ENCODE results near the gene LBHD1.
"Not testable (repeated sequence)": the region's sequence is repeated elsewhere in the genome, so short reads cannot be mapped to it uniquely, and the experiment has no call there.

The LBHD1 gene

DNA sequence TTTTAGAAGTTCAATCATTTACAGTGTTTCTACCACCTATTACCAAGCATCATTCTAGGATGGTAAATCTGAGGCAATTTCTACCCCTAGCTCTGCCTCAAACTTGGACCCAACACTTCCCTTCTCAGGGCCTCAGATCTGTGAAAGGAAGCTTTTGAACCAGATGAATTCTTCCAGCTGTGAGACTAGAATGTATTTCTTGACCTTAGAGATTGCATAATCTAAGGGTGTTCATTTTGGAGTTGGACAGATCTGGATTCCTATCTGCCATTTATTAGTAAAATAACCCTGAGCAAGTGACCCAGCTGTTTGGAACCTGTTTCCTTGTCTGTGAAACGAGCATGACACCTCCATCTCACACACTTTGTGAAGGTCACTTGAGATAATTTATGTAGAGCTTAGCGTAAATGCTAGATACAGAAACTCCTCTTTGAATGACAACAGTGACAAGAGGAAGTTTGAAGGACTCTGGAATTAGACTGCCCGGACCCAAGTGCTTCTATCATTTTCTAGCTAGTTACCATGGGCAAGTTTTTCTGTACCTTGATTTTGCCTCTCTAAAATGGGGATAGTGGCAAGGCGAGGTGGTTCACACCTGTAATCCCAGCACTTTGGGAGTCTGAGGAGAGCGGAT, 15.2 kb downstream of the LBHD1 start:
- DNase-seq = no peak

DNA sequence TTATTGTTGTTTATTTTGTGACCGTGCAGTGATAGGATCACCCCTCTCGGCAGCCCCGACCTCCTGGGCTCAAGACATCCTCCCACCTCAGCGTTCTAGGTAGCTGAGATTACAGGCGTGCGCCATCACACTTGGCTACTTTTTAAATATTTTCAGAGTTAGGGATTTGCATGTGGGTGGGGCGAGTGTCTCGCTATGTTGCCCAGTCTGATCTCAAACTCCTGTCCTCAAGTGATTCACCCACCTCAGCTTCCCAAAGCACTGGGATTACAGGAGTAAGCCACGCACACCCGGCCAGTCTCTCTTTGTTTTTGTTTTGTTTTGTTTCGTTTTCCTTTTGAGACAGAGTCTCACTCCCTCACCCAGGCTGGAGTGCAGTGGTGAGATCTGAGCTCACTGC, 17.8 kb downstream of the LBHD1 start:
- DNase-seq = peak; percentile 14

DNA sequence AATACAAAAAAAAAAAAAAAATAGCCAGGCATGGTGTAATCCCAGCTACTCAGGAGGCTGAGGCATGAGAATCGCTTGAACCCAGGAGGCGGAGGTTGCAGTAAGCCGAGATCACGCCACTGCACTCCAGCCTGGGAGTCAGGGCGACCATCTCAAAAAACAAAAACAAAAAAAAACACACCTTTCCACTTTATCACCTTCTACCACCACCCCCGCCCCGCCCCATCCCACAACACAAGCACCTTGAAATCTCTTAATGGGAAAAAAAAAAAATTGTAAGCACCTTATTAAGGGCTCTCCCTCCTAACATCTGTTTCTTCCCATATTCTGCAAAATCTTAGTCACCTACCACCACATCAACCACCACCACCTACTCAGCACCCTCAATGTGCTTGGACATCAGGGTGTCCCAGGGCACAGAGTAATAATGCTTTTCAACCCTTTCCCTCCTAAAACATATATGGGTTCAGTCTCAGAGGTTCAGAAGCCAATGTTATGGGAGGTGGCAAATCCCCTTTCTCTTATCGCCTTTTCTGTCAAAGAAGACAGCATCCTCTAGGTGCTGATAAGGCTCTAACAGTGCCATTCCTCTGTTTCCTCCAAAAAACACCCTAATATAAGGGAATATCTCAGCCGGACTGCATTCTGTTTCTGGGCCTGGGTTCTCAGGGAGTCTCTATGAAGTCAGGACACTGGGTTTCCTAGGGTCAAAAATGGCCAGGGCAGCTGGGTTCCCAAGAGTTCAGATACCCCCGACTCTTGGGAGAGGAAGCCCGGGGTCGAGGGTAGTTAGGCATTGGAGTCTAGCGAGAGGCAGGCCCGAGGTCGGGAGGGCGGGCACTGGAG, 19.7 kb downstream of the LBHD1 start:
- peak; percentile 16 for DNase-seq

DNA sequence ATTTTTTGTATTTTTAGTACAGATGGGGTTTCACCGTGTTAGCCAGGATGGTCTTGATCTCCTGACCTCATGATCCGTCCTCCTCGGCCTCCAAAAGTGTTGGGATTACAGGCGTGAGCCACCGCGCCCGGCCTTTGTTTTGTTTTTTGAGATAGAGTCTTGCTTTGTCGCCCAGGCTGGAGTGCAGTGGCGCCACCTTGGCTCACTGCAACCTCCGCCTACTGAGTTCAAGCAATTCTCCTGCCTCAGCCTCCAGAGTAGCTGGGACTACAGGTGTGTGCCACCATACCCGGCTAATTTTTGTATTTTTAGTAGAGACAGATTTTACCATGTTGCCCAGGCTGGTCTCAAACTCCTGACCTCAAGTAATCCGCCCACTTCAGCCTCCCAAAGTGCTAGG, 21.8 kb downstream of the LBHD1 start:
- DNase-seq = not testable (repeated sequence)

DNA sequence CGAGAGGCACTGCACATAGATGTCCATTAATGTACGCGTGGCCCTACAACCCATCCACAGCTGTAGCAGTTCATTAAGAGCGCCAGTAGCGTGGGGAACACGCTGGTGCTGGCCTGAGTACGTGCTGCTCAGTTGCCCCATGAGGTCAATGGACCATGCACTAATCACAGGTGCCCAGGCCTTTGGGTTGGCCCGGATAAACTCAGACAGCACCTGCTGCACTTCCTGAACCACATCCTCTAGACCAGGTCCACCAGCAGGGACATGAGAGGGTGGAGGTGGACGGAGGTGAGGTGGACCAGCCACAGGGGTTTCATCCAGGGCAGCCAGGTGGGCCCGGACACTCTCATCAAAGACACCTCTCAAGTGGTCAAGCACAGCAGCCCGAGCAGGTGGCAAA, 22.6 kb downstream of the LBHD1 start:
- no peak for DNase-seq

DNA sequence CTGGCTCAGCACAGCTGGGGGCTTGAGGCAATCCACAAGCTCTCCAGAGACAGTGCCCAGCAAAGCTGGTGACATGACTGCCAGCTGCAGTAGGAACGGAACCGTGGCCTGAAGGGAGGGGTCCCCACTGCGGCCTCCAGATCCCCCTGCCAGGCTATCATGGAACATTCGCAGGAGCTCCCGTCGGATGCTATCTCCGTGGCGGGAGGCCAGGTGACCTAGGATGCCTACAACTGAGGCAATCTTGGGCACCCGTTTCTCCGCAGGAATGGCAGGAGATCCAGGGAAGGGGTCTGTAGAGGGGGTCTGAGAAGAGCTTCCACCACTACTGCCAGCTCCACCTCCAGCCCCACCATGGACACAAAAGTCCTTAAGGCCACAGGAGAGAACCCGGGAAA, 23.1 kb downstream of the LBHD1 start:
- no peak for DNase-seq

DNA sequence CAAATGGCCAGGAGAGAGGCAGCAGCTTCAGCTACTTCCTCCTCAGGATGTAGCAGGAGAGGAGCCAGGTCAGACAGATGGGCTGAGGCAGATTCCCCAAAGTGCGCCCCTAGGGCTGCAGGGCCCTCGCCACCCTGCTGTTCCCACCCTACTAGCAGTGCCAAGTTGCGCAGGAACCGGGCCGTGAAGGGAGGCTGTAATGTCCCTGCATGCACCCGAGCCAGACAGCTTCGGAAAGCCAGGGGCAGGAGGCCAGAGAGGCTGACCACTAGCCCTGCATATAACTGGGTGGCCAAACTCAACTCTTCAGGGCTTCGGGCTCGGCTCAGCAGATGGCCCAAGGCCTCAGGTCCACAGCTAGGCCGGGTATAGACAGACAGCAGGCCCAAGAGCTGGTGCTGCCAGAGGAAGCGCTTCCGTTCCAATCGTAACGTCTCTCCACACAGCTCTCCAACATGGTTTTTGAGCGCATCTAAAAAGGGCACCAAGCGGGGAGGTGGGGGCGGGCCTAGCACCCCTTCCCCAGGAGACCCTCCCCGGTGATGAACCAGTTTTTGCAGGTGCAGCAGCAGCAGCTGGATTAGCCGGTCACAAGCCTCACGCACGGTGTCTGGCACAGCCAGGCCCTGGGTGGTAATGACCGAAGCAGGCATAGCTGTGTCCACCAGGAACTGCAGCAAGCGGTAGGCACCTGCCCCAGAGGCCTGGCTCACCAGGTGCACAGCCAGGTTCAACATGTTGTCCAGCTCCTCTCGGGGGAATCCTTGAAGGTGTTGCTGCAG, 23.7 kb downstream of the LBHD1 start:
- no peak for DNase-seq

DNA sequence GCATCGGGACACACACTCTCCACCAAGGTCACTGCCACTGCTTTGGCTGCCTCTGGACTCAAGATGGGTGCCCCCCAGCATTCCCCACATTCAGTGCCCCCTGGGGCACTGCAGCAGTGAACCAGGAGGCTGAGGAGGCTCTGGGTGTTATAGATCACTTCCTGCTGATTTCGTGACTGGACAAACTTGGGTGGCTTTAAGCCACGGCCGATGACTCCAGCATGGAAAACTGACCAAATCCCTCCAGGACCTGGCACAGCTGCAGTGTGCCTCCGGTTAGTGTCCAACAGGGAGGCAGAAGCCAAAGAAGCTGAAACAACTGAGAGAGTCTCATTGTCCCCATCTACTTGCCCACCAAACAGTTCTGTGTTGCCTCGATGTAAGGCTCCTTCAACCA, 24.5 kb downstream of the LBHD1 start:
- DNase-seq = no peak

DNA sequence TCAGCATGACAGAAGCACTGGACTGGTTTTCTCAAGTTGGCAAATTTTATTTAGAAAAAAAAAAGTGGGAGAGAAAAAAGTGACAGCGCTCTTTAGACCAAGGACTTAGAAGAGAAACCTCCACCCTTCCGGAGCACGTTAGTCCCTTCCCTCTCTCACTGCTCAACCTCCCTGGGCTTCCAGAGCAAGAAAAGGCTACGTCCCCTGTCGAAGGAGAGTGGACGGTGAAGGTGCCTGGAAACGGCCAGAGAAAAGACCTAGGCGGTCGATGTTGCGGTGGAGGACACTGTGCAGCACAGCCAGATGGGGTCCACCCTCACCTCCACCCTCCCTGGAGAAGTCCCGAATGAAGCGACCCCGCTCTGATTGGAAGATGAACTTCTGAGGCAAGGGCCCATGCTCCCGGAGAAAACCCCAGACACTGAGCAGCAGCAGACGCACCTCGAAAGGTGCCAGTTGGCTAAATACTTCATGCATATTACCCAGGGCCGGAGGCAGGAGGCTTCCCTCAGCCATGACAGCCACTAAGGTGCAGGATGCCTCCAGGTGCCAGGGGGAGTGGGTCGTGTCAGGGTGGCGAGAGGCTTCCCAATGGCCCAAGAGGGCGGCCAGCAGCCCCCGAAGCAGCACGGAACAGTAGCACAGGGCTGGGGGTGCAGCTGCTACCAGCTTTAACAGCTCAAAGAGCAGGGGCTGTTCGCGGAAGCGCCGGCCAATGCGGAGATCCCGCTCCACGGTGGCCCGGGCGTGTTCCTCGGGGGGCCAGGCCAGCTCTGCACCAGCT, 25.1 kb downstream of the LBHD1 start:
- no peak for DNase-seq

DNA sequence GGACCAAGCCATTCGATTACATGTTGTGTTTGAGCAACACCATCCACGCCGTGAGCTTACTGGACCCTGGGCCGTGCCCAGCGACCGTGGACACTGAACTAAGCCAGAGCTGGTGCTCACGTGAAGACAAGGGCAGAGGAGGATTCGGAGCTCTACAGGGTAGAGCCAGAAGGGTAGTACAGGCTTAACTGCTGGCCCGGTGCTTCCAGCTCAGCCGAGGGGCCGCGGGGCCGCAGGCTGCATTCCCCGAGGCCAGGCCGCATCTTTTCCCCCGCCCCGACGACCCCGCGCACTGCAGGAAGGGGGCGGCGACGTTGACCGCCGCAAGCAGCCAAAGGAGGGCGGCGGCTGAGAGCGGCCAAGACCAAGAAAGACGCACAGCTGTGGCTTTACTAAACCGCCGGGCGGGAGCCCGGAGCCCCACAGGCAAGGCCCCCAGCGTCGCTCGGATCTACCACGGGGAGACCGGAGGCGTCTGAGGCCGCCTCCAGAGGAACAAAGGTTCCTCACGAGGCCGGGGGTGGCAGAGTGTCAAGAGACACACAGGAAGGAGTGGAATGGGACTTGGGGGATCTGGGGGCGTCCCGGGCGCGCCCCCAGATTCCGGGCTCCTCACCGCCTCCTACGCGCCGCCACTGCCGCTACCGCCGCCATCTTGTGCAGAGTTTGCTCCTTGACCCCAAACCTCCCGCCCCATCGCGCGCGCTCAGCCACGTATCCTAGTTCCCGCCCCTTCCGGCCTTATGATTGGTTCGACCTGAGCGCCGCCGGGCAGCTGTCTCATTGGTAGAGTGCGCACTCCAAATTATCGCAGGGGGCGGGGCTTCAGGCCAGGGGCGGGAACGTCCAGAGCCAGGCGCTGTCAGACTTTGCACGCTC, 25.9 kb downstream of the LBHD1 start, which contains the start of gene GANAB:
Gene GANAB, minus strand, starts transcription at position 668 of the 879 bp plus-strand sequence. Its CDS starts 14 bp downstream, at position 654.
- peak; percentile 99 for DNase-seq

DNA sequence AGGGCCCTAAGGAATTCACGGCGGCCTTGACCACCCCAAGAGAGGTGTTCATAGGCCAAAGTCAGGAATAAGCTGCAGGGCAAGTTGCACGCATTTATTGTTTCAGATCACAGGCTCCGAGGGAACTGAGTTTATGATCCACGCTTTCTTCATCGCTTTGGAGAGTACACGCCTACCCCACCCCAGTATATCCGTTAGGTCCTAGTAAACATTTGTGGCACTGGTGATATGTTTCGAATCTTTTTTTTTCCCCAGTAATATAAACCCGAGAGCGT, 26.5 kb downstream of the LBHD1 start:
- peak; percentile 8 for DNase-seq

DNA sequence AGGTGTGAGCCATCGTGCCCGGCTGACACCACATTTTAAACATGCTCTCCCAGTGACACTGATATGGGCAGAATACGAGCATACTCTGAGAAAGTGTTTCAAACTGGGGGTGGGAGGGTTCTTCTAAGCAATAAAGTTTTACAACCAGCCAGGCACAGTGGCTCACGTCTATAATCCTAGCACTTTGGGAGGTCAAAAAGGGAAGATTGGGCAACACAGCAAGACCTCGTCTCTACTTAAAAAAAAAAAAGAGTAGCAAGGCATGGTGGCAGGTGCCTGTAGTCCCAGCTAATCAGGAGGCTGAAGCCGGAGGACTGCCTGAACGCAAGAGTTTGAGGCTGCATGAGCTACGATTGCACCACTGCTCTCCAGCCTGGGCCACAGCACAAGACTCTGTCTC, 27.8 kb downstream of the LBHD1 start:
- no peak for DNase-seq

DNA sequence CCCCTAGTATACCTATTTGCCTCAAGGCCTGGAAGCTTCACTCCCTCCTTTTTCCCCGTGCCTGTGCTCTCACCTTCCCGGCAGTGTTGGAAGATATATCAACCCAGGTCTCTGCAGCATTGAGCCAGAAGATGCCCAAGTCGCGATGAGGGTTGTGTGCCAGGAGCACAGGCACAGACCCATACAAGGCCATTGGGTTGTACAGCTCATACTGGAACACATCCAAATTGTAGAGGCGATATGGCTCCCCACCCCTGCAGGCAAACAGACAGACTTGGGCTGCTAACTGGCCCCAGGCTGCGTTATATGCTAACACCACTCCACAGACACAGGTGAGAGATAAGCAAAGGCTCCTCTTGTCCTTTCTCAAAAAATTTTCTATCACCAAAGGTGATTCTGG, 39.6 kb downstream of the LBHD1 start:
- DNase-seq = no peak

DNA sequence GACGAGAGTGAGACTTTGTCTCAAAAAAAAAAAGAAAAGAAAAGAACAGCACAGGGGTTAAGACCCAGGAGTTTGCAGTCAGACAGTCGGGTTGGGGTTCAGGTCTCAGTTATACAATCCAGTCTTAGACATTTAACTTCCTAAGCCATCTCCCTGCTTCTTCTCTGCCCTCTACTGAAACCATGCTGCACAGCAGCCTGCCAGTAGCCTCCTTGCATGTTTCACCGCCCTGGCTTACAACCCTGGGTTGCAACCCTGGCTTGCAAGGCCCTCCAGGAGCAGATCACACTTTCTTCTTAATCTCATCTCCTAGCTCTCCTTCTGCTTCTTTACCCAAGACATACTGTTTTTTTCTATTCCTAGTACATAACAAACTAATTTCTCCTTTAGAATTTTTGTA, 44.4 kb downstream of the LBHD1 start:
- no peak for DNase-seq

DNA sequence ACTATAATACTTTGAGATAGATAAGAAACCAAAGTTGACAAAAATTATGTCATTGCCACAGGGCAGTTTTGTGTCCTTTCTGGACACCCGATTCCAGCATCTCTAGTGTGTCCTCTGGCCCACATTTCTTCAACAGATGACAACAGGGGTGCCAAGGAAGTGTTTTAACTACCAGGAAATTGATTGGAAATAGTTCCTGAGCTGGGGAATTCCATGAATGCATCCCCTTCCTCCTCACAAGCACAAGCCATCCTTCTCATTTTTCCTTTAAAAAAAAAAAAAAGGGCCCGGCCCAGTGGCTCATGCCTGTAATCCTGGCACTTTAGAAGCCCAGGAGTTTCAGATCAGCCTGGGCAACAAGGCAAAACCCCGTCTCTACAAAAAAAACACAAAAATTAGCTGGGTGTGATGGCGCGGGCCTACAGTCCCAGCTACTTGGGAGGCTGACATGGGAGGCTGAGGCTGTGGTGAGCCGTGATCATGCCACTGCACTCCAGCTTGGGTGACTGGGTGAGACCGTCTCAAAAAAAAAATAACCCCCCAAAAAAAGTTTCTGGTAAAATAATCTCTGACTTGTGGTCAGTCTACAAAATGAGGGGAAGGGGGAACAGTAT, 49.5 kb downstream of the LBHD1 start:
- no peak for DNase-seq

DNA sequence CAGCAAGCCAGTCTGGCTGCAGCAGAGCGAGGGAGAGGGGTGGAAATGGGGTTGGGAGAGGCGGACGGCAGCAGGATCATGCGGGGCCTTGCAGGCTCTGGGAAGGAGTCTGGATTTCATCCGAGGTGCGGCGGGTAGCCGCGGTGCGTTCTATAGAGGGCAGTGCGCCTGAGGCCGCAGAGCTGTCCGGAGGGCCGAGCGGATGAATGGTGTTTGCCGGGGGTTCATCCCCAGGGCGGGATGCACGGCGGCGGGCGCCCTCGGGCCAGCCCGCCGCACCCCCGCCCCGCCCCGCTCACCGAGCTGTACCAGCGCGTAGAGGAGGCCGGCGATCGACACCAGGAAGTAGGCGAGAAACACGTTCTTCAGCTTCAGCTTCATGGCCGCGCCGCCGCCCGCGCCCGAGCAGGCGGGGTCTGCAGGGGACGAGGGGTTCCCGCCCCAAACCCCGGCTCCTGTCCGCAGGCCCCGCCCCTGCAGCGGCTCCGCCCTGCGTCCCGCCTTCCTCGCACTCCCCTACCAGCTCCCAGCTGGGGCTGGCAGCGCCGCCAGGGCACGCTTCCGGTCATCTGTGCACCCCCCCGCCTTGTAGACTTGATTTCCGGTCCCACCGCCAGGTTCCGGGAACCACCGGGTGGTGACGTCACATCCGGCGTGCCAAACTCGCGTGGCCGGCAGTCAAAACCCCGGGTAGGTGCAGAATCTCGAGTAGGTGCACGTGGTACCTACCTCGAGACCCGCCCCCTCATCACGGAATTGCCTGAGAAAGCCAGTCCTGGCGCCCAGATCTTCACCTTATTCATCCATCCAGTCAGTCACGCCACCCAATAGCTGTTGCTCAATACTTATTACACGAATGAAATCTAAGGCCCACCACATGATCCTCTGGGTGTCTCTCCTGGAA, 50.2 kb downstream of the LBHD1 start, which contains the start of gene B3GAT3:
Gene B3GAT3, minus strand, starts transcription at position 420 of the 904 bp plus-strand sequence. Its CDS starts 39 bp downstream, at position 381.
- DNase-seq = peak; percentile 99

DNA sequence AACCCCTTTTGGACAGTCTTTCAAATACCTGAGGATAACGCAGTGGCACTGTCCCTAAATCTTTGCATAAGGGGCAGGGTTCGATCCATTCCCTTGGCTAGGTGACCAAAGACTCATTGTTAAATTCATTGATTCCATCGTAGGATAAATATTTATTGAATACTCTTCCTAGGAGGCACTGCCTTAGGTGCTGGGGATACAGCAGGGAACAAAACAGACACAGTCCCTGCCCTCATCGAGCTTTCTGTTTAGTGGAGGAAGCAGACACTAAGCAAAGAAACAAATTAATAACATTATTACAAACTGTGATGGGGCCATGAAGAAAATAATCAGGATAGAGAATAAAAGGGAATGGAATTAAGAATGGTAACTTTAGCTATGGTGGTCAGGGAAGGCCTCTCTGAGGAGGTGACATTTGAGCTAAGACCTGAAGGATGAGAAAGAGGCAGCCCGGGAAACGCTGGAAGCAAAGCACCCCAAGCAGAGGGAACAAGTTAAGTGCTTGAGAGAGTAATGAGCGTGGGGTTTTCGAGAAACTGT, 51.0 kb downstream of the LBHD1 start:
- DNase-seq = no peak

DNA sequence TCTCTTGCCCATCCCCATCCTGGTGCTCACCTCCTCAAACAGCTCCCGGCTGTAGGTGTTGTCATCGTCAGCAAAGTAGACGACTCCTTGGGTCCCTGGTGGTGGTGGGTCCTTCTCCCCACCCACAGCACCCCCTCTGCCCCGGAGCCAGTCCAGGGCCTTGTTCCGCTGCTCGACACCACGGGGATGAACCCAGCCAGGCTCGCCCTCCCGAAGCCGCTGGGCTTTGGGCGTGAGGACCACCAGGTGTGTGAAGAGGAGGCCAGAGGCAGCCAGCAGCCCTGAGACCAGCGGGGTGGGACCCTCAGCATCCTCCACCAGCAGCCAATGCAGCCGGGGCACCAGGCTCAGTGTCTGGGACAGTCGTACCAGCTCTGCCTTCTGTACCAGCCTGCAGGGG, 55.1 kb downstream of the LBHD1 start:
- DNase-seq = not testable (repeated sequence)

DNA sequence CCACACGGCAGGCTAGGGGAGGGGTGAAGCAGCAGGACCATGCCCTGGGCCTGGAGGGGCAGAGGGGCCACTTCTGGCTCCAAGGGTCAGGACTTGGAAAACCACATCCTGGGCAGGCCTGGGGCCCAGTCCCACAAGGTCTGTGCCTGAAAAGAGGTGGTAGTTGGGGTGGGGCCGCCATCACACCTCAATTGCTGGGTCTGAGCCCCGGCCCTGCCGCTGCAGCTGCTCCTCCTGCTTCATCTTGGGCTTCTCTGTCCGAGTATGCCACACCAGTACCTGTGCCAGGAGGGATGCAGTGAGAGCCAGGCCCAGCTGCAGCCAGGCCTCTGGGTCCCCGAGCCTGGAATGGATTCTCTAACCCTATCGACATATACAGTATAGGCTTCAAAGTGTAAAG, 56.5 kb downstream of the LBHD1 start:
- DNase-seq = no peak

DNA sequence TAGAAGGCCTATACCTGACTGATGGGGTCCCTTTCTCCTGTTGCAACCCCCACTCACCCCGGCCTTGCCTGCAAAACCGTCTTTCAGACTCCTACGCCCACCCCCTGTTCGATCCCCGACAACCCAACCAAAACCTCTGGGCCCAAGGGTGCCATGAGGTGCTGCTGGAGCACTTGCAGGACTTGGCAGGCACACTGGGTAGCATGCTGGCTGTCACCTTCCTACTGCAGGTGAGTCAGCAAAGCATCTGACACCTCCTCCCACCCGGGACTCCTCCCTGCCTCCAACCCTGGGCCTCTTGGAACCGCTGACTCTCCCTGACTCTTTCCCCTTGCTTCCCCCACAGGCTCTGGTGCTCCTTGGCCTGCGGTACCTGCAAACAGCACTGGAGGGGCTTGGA, 57.8 kb downstream of the LBHD1 start:
- no peak for DNase-seq
